ENCODE results near the gene KRTAP5-3. TPM values are rescaled to one million over a fixed set of nuclear protein-coding genes. Genes with fewer than 3 reads are reported as not detected.
"Not testable (repeated sequence)": the region's sequence is repeated elsewhere in the genome, so short reads cannot be mapped to it uniquely, and the experiment has no call there.

The KRTAP5-3 gene
- total RNA-seq, 1 experiment from 2014 or later, result not detected

DNA sequence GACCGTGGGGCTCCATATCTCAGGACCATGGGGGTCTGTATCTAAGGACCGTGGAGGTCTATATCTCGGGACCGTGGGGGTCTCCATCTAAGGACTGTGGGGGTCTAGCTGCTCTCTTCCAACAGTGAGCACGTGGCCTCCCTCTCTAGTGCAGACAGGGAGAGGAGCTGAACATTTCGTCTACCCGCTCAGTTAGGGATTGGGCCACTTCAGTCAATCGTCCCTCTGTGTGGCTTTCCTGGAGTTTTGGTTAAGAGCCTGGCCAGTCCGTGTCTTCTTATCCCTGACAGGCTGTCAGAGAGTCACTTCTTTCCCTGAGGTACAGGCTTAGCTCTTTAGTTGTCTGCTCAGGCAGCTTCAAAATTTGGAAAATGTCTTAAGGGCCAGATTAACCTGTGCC is 26.3 kb downstream of the KRTAP5-3 start:
- intact Hi-C loops (cut with micrococcal nuclease; ENCODE audit: unreplicated experiment), result no loop called here
- no peak overlapping the region for H3K4me3 ChIP-seq
- ChIA-PET POLR2A (ENCODE audit: unreplicated experiment) (interaction anchor here (0.6 kb wide), 1 partner anchor 13 kb away, joined by 7 read pairs; no protein-coding TSS in a partner anchor), CTCF (no interaction called here)
- H3K79me2 ChIP-seq (ENCODE audit: low read depth), result no peaks in the 10 kb centered on the region
- no peak overlapping the region for H3K4me2 ChIP-seq
- H3K9me3 ChIP-seq (ENCODE audit: insufficient read depth, low read depth), result no peaks in the 10 kb centered on the region
- H3K4me1 ChIP-seq (replicated peaks; ENCODE audit: insufficient read depth), result no peaks in the 10 kb centered on the region
- H2AFZ ChIP-seq, result no peak overlapping the region
- no peak for TF ChIP-seq EZH2 (IDR thresholded peaks at IDR 0.05; ENCODE audit: low read depth)
- TF ChIP-seq, protein P1, sequence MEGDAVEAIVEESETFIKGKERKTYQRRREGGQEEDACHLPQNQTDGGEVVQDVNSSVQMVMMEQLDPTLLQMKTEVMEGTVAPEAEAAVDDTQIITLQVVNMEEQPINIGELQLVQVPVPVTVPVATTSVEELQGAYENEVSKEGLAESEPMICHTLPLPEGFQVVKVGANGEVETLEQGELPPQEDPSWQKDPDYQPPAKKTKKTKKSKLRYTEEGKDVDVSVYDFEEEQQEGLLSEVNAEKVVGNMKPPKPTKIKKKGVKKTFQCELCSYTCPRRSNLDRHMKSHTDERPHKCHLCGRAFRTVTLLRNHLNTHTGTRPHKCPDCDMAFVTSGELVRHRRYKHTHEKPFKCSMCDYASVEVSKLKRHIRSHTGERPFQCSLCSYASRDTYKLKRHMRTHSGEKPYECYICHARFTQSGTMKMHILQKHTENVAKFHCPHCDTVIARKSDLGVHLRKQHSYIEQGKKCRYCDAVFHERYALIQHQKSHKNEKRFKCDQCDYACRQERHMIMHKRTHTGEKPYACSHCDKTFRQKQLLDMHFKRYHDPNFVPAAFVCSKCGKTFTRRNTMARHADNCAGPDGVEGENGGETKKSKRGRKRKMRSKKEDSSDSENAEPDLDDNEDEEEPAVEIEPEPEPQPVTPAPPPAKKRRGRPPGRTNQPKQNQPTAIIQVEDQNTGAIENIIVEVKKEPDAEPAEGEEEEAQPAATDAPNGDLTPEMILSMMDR (conservative IDR thresholded peaks at IDR 0.05), result no peak
- no TSS peak for BruUV-seq (replicated peaks)
- no peaks in the 10 kb centered on the region for H4K20me1 ChIP-seq (ENCODE audit: insufficient read depth)
- H3F3A ChIP-seq (ENCODE audit: insufficient read depth, low read depth), result no peaks in the 10 kb centered on the region
- no peak overlapping the region for H3K27ac ChIP-seq
- H3K36me3 ChIP-seq (ENCODE audit: low read depth), result no peaks in the 10 kb centered on the region
- H3K9me2 ChIP-seq (ENCODE audit: insufficient read depth), result no peaks in the 10 kb centered on the region
- peaks cover 16% of the 10 kb centered on the region; the same call in 1 of the 2 replicates for H3K27me3 ChIP-seq (ENCODE audit: insufficient read depth, low read depth)
- no peak for DNase-seq

DNA sequence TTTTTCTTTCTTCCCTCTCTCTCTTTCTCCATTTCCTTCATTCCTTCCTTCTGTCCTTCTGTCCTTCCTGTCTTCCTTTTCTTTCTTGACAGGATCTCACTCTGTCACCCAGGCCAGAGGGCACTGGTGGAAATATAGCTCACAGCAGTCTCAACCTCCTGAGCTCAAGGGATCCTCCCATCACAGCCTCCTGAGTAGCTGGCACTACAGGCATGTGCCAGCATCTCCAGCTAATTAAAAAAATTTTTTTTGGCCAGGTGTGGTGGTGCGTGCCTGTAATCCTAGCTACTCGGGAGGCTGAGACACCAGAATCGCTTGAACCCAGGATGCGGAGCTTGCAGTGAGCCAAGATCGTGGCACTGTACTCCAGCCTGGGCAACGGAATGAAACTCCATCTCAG is 31.4 kb downstream of the KRTAP5-3 start:
- Histone ChIP-seq H4K20me1 (ENCODE audit: insufficient read depth) (no peaks in the 10 kb centered on the region), H3K36me3 (ENCODE audit: low read depth) (no peaks in the 10 kb centered on the region), H3K4me3 (no peak overlapping the region), H3K79me2 (ENCODE audit: low read depth) (no peaks in the 10 kb centered on the region), H3K9me3 (ENCODE audit: insufficient read depth, low read depth) (no peaks in the 10 kb centered on the region), H3K27ac (no peak overlapping the region), H3K4me2 (no peak overlapping the region), H3K9me2 (ENCODE audit: insufficient read depth) (no peaks in the 10 kb centered on the region), H2AFZ (no peak overlapping the region), H3F3A (ENCODE audit: insufficient read depth, low read depth) (no peaks in the 10 kb centered on the region), H3K27me3 (ENCODE audit: insufficient read depth, low read depth) (peaks cover 14% of the 10 kb centered on the region), H3K4me1 (replicated peaks; ENCODE audit: insufficient read depth) (no peaks in the 10 kb centered on the region; the same call in 1 of the 2 replicates)
- POLR2A ChIA-PET (ENCODE audit: unreplicated experiment), result no interaction called here
- TF ChIP-seq EZH2 (IDR thresholded peaks at IDR 0.05; ENCODE audit: low read depth), result no peak
- TF ChIP-seq, protein P1 (conservative IDR thresholded peaks at IDR 0.05), result no peak
- no TSS peak for BruUV-seq (replicated peaks)
- CTCF ChIA-PET, result no interaction called here
- DNase-seq, result no peak
- intact Hi-C loops (cut with micrococcal nuclease; ENCODE audit: unreplicated experiment), result no loop called here

DNA sequence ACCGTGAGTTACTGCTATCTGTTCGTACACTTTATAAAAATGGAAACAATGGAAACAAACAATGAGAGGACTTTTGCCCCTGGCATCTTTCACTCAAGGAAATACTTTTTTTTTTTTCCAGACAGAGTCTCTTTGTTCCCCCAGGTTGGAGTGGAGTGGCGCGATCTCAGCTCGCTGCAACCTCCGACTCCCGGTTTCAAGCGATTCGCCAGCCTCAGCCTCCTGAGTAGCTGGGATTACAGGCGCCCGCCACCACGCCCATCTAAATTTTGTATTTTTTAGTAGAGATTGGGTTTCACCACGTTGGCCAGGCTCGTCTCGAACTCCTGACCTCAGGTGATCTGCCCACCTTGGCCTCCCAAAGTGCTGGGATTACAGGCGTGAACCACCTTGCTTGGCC is 32.5 kb downstream of the KRTAP5-3 start:
- CTCF ChIA-PET, result interaction anchor here (0.7 kb wide), 2 partner anchors 31 to 351 kb away, joined by 5 read pairs; no protein-coding TSS in a partner anchor
- H3F3A ChIP-seq (ENCODE audit: insufficient read depth, low read depth); H3K9me2 ChIP-seq (ENCODE audit: insufficient read depth); H3K9me3 ChIP-seq (ENCODE audit: insufficient read depth, low read depth); H3K4me3 ChIP-seq; H3K4me2 ChIP-seq; H3K79me2 ChIP-seq (ENCODE audit: low read depth); H3K4me1 ChIP-seq (replicated peaks; ENCODE audit: insufficient read depth); BruUV-seq (replicated peaks); H4K20me1 ChIP-seq (ENCODE audit: insufficient read depth); H3K36me3 ChIP-seq (ENCODE audit: low read depth); H2AFZ ChIP-seq; POLR2A ChIA-PET (ENCODE audit: unreplicated experiment); DNase-seq; H3K27ac ChIP-seq: not testable (repeated sequence)
- intact Hi-C loops (cut with micrococcal nuclease; ENCODE audit: unreplicated experiment), result loop anchor here (2.0 kb wide), 2 partner anchors 21 to 29 kb away; no protein-coding TSS in a partner anchor
- peaks cover 14% of the 10 kb centered on the region for H3K27me3 ChIP-seq (ENCODE audit: insufficient read depth, low read depth)

DNA sequence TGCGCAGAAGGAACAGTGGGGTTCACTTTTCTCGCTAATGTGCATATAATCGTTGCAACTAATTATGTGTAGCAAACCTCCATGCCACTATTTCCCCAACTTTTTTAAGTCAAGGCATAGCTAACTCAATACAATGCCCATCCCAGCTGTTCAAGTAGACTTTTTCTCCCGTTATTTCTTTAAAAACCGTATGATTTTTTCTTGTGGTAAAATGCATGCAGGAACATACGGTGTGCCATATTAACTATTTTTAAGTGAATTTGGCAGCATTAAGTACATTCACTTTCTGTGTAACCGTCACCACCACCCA is 33.4 kb downstream of the KRTAP5-3 start:
- no peaks in the 10 kb centered on the region; the same call in 1 of the 2 replicates for H3K4me1 ChIP-seq (replicated peaks; ENCODE audit: insufficient read depth)
- H3K36me3 ChIP-seq (ENCODE audit: low read depth), result no peaks in the 10 kb centered on the region
- H3K27ac ChIP-seq, result no peak overlapping the region
- no peaks in the 10 kb centered on the region for H4K20me1 ChIP-seq (ENCODE audit: insufficient read depth)
- no peaks in the 10 kb centered on the region for H3K79me2 ChIP-seq (ENCODE audit: low read depth)
- H3K4me2 ChIP-seq, result no peak overlapping the region
- H3K4me3 ChIP-seq, result no peak overlapping the region
- DNase-seq, result no peak
- TF ChIP-seq, protein P1 (conservative IDR thresholded peaks at IDR 0.05), result no peak
- no peak for TF ChIP-seq EZH2 (IDR thresholded peaks at IDR 0.05; ENCODE audit: low read depth)
- H3F3A ChIP-seq (ENCODE audit: insufficient read depth, low read depth), result peaks cover 6% of the 10 kb centered on the region; the same call in 1 of the 2 replicates
- no TSS peak for BruUV-seq (replicated peaks)
- no peaks in the 10 kb centered on the region for H3K9me2 ChIP-seq (ENCODE audit: insufficient read depth)
- H2AFZ ChIP-seq, result no peak overlapping the region
- peaks cover 14% of the 10 kb centered on the region for H3K27me3 ChIP-seq (ENCODE audit: insufficient read depth, low read depth)
- no peaks in the 10 kb centered on the region for H3K9me3 ChIP-seq (ENCODE audit: insufficient read depth, low read depth)
- intact Hi-C loops (cut with micrococcal nuclease; ENCODE audit: unreplicated experiment), result loop anchor here (2.0 kb wide), 2 partner anchors 20 to 28 kb away; no protein-coding TSS in a partner anchor
- CTCF ChIA-PET, result interaction anchor here (0.6 to 2.5 kb wide), 6 partner anchors 14 to 258 kb away, joined by 3 to 31 read pairs (median 4); no protein-coding TSS in a partner anchor
- POLR2A ChIA-PET (ENCODE audit: unreplicated experiment), result no interaction called here

Measured in PC-9 (cell line).